GM19455 (cell line): Measurements from ENCODE around the gene SRPK2.
"Not testable (repeated sequence)": the region's sequence is repeated elsewhere in the genome, so short reads cannot be mapped to it uniquely, and the experiment has no call there.

Experiments used
- ATAC-seq: cut with Tn5 transposase; IDR thresholded peaks from one replicate; pipeline ENCODE4 v1.9.1; 2021; ENCODE audit not compliant: unreplicated experiment

SRPK2 gene

GRCh38 chr7:105345003-105345402 lies 43.7 kb downstream of the SRPK2 start:
- no peak for ATAC-seq

- no peak for ATAC-seq
Observed at GRCh38 chr7:105339404-105340323, 49.1 kb downstream of the SRPK2 start.

- ATAC-seq: no peak
Observed at GRCh38 chr7:105337529-105337928, 51.2 kb downstream of the SRPK2 start.

GRCh38 chr7:105336009-105336408 lies 52.7 kb downstream of the SRPK2 start:
- ATAC-seq: no peak

- not testable (repeated sequence) for ATAC-seq
Observed at GRCh38 chr7:105332661-105333060, 56.1 kb downstream of the SRPK2 start.

- ATAC-seq: no peak
Observed at GRCh38 chr7:105330526-105330925, 58.2 kb downstream of the SRPK2 start.

- ATAC-seq: no peak
Observed at GRCh38 chr7:105327201-105327600, 61.5 kb downstream of the SRPK2 start.

- ATAC-seq: no peak
Observed at GRCh38 chr7:105325216-105325904, 63.4 kb downstream of the SRPK2 start.

- not testable (repeated sequence) for ATAC-seq
Observed at GRCh38 chr7:105324606-105325005, 64.1 kb downstream of the SRPK2 start.

- ATAC-seq: no peak
Observed at GRCh38 chr7:105323366-105323765, 65.4 kb downstream of the SRPK2 start.

- no peak for ATAC-seq
Observed at GRCh38 chr7:105322655-105323277, 66.0 kb downstream of the SRPK2 start.

- ATAC-seq: no peak
Observed at GRCh38 chr7:105321754-105322455, 66.8 kb downstream of the SRPK2 start.

- ATAC-seq: no peak
Observed at GRCh38 chr7:105320896-105321295, 67.8 kb downstream of the SRPK2 start.

GRCh38 chr7:105319578-105319977 lies 69.1 kb downstream of the SRPK2 start:
- no peak for ATAC-seq

- ATAC-seq: no peak
Observed at GRCh38 chr7:105316578-105317344, 72.0 kb downstream of the SRPK2 start.

- no peak for ATAC-seq
Observed at GRCh38 chr7:105315357-105315756, 73.4 kb downstream of the SRPK2 start.

GRCh38 chr7:105309235-105310169 lies 79.2 kb downstream of the SRPK2 start:
- no peak for ATAC-seq

- ATAC-seq: no peak
Observed at GRCh38 chr7:105307163-105307672, 81.5 kb downstream of the SRPK2 start.

GRCh38 chr7:105306298-105306748 lies 82.4 kb downstream of the SRPK2 start:
- ATAC-seq: no peak
